GM23338 (cell line): Measurements from ENCODE around the gene EGFL6.

ENCODE experiments used
- CREB1 ChIP-seq: fragments of 250-450 bp; sonication (Bioruptor Pico); IDR thresholded peaks from 2 replicates; pipeline ENCODE4 v1.5.0; 2020; ENCODE audit warnings: low read depth, mild to moderate bottlenecking, moderate library complexity
- EZH2 ChIP-seq: fragments of 200-600 bp; sonication (generic); IDR thresholded peaks from one replicate; pipeline ENCODE4 v1.8.0; 2017; ENCODE audit warnings: antibody characterized with exemption, mild to moderate bottlenecking, low read depth; ENCODE audit not compliant: unreplicated experiment
- EZH2phosphoT487 ChIP-seq: fragments of 200-600 bp; sonication (generic); IDR thresholded peaks from one replicate; pipeline ENCODE4 v1.8.1; 2018; ENCODE audit warnings: antibody characterized with exemption; ENCODE audit not compliant: unreplicated experiment
- JUNB ChIP-seq: IDR thresholded peaks from one replicate; pipeline ENCODE4 v1.6.1; 2016; ENCODE audit warnings: antibody characterized with exemption; ENCODE audit not compliant: unreplicated experiment
- NANOG ChIP-seq: IDR thresholded peaks from 2 replicates; pipeline ENCODE4 v1.6.1; 2016; ENCODE audit warnings: antibody characterized with exemption, borderline replicate concordance
- POLR2AphosphoS5 ChIP-seq: IDR thresholded peaks from 2 replicates; pipeline ENCODE4 v1.6.1; 2016; ENCODE audit warnings: antibody characterized with exemption, low read depth
- STAT1 ChIP-seq: IDR thresholded peaks from one replicate; pipeline ENCODE4 v1.6.1; 2016; ENCODE audit warnings: antibody characterized with exemption; ENCODE audit not compliant: unreplicated experiment
- ZNF114 ChIP-seq: fragments of 250-450 bp; sonication (Bioruptor Pico); IDR thresholded peaks from 2 replicates; pipeline ENCODE4 v1.5.0; 2020; ENCODE audit warnings: mild to moderate bottlenecking, moderate library complexity
- ZNF331 ChIP-seq: fragments of 250-450 bp; sonication (Bioruptor Pico); IDR thresholded peaks from 2 replicates; pipeline ENCODE4 v1.5.0; 2020; ENCODE audit warnings: low read depth, mild to moderate bottlenecking, moderate library complexity
- TF ChIP-seq, protein P1 (sequence below), 2 experiments: fragments of 200-600 bp in 1 of 2; sonication (generic) in 1 of 2; conservative IDR thresholded peaks; 2 replicates each; pipeline versions ENCODE4 v1.5.1 to v1.6.1; 2016 to 2017; ENCODE audit warnings: antibody characterized with exemption in 2 of 2, low read depth in 2 of 2, mild to moderate bottlenecking in 2 of 2, moderate library complexity in 1 of 2
- TF ChIP-seq, protein P2 (sequence below): IDR thresholded peaks from one replicate; pipeline ENCODE4 v1.6.1; 2018; ENCODE audit warnings: antibody characterized with exemption; ENCODE audit not compliant: unreplicated experiment
- TF ChIP-seq, protein P3 (sequence below): IDR thresholded peaks from 2 replicates; pipeline ENCODE4 v1.6.1; 2016; ENCODE audit warnings: antibody characterized with exemption
- TF ChIP-seq, protein P4 (sequence below): fragments of 250-450 bp; sonication (Bioruptor Pico); IDR thresholded peaks from 2 replicates; pipeline ENCODE4 v1.5.0; 2020; ENCODE audit warnings: mild to moderate bottlenecking, moderate library complexity

DNA sequence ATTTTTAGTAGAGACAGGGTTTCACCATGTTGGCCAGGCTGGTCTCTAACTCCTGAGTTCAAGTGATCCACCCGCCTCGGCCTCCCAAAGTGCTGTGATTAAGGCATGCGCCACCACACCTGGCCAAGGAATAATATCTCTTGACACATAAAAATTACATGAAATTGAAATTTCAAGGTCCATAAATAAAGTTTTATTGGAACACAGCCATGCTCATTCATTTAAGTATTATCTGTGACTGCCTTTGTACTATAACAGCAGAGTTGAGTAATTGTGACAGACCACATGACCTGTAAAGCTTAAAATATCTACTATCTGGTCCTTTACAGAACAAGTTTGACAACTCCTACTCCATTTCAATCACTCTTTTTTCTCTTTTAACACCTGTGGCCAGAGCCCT is 17.8 kb upstream of the EGFL6 start:
- TF ChIP-seq CREB1 (no peak), EZH2phosphoT487 (no peak), POLR2AphosphoS5 (no peak), JUNB (no peak), EZH2 (no peak), ZNF331 (no peak), NANOG (no peak), STAT1 (no peak), ZNF114 (CRISPR knock-in tag) (no peak)
- TF ChIP-seq, protein P1, sequence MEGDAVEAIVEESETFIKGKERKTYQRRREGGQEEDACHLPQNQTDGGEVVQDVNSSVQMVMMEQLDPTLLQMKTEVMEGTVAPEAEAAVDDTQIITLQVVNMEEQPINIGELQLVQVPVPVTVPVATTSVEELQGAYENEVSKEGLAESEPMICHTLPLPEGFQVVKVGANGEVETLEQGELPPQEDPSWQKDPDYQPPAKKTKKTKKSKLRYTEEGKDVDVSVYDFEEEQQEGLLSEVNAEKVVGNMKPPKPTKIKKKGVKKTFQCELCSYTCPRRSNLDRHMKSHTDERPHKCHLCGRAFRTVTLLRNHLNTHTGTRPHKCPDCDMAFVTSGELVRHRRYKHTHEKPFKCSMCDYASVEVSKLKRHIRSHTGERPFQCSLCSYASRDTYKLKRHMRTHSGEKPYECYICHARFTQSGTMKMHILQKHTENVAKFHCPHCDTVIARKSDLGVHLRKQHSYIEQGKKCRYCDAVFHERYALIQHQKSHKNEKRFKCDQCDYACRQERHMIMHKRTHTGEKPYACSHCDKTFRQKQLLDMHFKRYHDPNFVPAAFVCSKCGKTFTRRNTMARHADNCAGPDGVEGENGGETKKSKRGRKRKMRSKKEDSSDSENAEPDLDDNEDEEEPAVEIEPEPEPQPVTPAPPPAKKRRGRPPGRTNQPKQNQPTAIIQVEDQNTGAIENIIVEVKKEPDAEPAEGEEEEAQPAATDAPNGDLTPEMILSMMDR (conservative IDR thresholded peaks at IDR 0.05; ENCODE audit: low read depth in 2 of 2): no peak
- TF ChIP-seq, protein P2, sequence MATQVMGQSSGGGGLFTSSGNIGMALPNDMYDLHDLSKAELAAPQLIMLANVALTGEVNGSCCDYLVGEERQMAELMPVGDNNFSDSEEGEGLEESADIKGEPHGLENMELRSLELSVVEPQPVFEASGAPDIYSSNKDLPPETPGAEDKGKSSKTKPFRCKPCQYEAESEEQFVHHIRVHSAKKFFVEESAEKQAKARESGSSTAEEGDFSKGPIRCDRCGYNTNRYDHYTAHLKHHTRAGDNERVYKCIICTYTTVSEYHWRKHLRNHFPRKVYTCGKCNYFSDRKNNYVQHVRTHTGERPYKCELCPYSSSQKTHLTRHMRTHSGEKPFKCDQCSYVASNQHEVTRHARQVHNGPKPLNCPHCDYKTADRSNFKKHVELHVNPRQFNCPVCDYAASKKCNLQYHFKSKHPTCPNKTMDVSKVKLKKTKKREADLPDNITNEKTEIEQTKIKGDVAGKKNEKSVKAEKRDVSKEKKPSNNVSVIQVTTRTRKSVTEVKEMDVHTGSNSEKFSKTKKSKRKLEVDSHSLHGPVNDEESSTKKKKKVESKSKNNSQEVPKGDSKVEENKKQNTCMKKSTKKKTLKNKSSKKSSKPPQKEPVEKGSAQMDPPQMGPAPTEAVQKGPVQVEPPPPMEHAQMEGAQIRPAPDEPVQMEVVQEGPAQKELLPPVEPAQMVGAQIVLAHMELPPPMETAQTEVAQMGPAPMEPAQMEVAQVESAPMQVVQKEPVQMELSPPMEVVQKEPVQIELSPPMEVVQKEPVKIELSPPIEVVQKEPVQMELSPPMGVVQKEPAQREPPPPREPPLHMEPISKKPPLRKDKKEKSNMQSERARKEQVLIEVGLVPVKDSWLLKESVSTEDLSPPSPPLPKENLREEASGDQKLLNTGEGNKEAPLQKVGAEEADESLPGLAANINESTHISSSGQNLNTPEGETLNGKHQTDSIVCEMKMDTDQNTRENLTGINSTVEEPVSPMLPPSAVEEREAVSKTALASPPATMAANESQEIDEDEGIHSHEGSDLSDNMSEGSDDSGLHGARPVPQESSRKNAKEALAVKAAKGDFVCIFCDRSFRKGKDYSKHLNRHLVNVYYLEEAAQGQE: no peak
- TF ChIP-seq, protein P3, sequence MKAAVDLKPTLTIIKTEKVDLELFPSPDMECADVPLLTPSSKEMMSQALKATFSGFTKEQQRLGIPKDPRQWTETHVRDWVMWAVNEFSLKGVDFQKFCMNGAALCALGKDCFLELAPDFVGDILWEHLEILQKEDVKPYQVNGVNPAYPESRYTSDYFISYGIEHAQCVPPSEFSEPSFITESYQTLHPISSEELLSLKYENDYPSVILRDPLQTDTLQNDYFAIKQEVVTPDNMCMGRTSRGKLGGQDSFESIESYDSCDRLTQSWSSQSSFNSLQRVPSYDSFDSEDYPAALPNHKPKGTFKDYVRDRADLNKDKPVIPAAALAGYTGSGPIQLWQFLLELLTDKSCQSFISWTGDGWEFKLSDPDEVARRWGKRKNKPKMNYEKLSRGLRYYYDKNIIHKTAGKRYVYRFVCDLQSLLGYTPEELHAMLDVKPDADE: no peak
- TF ChIP-seq, protein P4, sequence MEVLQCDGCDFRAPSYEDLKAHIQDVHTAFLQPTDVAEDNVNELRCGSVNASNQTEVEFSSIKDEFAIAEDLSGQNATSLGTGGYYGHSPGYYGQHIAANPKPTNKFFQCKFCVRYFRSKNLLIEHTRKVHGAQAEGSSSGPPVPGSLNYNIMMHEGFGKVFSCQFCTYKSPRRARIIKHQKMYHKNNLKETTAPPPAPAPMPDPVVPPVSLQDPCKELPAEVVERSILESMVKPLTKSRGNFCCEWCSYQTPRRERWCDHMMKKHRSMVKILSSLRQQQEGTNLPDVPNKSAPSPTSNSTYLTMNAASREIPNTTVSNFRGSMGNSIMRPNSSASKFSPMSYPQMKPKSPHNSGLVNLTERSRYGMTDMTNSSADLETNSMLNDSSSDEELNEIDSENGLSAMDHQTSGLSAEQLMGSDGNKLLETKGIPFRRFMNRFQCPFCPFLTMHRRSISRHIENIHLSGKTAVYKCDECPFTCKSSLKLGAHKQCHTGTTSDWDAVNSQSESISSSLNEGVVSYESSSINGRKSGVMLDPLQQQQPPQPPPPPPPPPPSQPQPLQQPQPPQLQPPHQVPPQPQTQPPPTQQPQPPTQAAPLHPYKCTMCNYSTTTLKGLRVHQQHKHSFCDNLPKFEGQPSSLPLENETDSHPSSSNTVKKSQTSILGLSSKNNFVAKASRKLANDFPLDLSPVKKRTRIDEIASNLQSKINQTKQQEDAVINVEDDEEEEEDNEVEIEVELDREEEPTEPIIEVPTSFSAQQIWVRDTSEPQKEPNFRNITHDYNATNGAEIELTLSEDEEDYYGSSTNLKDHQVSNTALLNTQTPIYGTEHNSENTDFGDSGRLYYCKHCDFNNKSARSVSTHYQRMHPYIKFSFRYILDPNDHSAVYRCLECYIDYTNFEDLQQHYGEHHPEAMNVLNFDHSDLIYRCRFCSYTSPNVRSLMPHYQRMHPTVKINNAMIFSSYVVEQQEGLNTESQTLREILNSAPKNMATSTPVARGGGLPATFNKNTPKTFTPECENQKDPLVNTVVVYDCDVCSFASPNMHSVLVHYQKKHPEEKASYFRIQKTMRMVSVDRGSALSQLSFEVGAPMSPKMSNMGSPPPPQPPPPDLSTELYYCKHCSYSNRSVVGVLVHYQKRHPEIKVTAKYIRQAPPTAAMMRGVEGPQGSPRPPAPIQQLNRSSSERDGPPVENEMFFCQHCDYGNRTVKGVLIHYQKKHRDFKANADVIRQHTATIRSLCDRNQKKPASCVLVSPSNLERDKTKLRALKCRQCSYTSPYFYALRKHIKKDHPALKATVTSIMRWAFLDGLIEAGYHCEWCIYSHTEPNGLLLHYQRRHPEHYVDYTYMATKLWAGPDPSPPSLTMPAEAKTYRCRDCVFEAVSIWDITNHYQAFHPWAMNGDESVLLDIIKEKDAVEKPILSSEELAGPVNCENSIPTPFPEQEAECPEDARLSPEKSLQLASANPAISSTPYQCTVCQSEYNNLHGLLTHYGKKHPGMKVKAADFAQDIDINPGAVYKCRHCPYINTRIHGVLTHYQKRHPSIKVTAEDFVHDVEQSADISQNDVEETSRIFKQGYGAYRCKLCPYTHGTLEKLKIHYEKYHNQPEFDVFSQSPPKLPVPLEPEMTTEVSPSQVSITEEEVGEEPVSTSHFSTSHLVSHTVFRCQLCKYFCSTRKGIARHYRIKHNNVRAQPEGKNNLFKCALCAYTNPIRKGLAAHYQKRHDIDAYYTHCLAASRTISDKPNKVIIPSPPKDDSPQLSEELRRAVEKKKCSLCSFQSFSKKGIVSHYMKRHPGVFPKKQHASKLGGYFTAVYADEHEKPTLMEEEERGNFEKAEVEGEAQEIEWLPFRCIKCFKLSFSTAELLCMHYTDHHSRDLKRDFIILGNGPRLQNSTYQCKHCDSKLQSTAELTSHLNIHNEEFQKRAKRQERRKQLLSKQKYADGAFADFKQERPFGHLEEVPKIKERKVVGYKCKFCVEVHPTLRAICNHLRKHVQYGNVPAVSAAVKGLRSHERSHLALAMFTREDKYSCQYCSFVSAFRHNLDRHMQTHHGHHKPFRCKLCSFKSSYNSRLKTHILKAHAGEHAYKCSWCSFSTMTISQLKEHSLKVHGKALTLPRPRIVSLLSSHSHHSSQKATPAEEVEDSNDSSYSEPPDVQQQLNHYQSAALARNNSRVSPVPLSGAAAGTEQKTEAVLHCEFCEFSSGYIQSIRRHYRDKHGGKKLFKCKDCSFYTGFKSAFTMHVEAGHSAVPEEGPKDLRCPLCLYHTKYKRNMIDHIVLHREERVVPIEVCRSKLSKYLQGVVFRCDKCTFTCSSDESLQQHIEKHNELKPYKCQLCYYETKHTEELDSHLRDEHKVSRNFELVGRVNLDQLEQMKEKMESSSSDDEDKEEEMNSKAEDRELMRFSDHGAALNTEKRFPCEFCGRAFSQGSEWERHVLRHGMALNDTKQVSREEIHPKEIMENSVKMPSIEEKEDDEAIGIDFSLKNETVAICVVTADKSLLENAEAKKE: no peak
